Glutamatergic neuron (in vitro differentiated cells): ENCODE data around the gene HIC1. TPM values are rescaled to one million over a fixed set of nuclear protein-coding genes. Genes with fewer than 3 reads are reported as not detected.

Experiments
- DNase-seq: peaks from one replicate; pipeline ENCODE4 v3.0.0; 2022
- H3K27ac Mint-ChIP-seq: one replicate; pipeline ENCODE4 v1.8.0; 2020; ENCODE audit warnings: mild to moderate bottlenecking, mixed read lengths, inconsistent platforms; ENCODE audit not compliant: unreplicated experiment
- H3K27me3 Mint-ChIP-seq: one replicate; pipeline ENCODE4 v1.8.0; 2020; ENCODE audit warnings: mild to moderate bottlenecking, moderate library complexity, mixed read lengths, inconsistent platforms; ENCODE audit not compliant: unreplicated experiment
- H3K36me3 Mint-ChIP-seq: one replicate; pipeline ENCODE4 v1.8.0; 2020; ENCODE audit warnings: mild to moderate bottlenecking, mixed read lengths, inconsistent platforms; ENCODE audit not compliant: unreplicated experiment
- H3K4me1 Mint-ChIP-seq: one replicate; pipeline ENCODE4 v1.8.0; 2020; ENCODE audit warnings: mild to moderate bottlenecking, low read depth, mixed read lengths, inconsistent platforms; ENCODE audit not compliant: unreplicated experiment
- H3K4me3 Mint-ChIP-seq: one replicate; pipeline ENCODE4 v1.8.0; 2020; ENCODE audit warnings: mild to moderate bottlenecking, mixed read lengths, inconsistent platforms; ENCODE audit not compliant: unreplicated experiment
- H3K9me3 Mint-ChIP-seq: one replicate; pipeline ENCODE4 v1.8.0; 2020; ENCODE audit warnings: mild to moderate bottlenecking, moderate library complexity, mixed read lengths, inconsistent platforms; ENCODE audit not compliant: unreplicated experiment
- CTCF ChIP-seq: fragments of 200-600 bp; sonication (generic); IDR thresholded peaks from one replicate; pipeline ENCODE4 v1.5.0; 2021; ENCODE audit not compliant: partially characterized antibody, unreplicated experiment
- total RNA-seq: library from RNA; stranded (reverse); fragmentation: NEBNext Ultra II Directional; extraction: Animal tissue kit (Norgen Biotek cat#: 25700); gene quantifications from one replicate; pipeline ENCODE4 v1.2.1, GENCODE V29; 2021; ENCODE audit not compliant: unreplicated experiment

HIC1 gene
- total RNA-seq, 1 donor from 2014 or later, result 2.5 TPM

DNA sequence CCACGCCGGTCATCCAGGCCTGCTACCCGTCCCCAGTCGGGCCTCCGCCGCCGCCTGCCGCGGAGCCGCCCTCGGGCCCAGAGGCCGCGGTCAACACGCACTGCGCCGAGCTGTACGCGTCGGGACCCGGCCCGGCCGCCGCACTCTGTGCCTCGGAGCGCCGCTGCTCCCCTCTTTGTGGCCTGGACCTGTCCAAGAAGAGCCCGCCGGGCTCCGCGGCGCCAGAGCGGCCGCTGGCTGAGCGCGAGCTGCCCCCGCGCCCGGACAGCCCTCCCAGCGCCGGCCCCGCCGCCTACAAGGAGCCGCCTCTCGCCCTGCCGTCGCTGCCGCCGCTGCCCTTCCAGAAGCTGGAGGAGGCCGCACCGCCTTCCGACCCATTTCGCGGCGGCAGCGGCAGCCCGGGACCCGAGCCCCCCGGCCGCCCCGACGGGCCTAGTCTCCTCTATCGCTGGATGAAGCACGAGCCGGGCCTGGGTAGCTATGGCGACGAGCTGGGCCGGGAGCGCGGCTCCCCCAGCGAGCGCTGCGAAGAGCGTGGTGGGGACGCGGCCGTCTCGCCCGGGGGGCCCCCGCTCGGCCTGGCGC, 2.4 kb downstream of the HIC1 start:
- no peak overlapping the region for H3K27ac Mint-ChIP-seq
- no peaks in the 10 kb centered on the region for H3K36me3 Mint-ChIP-seq
- TF ChIP-seq CTCF, result no peak
- H3K4me3 Mint-ChIP-seq, result no peak overlapping the region
- DNase-seq, result no peak
- H3K27me3 Mint-ChIP-seq, result peaks cover 8% of the 10 kb centered on the region
- peaks cover 4% of the 10 kb centered on the region for H3K9me3 Mint-ChIP-seq
- H3K4me1 Mint-ChIP-seq, result peaks cover 5% of the 10 kb centered on the region

GRCh38 chr17:2057760-2058585, 3.1 kb downstream of the HIC1 start:
- no peak overlapping the region for H3K4me3 Mint-ChIP-seq
- no peak for TF ChIP-seq CTCF
- no peak for DNase-seq
- peaks cover 3% of the 10 kb centered on the region for H3K9me3 Mint-ChIP-seq
- peaks cover 5% of the 10 kb centered on the region for H3K4me1 Mint-ChIP-seq
- H3K36me3 Mint-ChIP-seq, result no peaks in the 10 kb centered on the region
- H3K27ac Mint-ChIP-seq, result no peak overlapping the region
- H3K27me3 Mint-ChIP-seq, result peaks cover 8% of the 10 kb centered on the region

- H3K27me3 Mint-ChIP-seq, result peaks cover 10% of the 10 kb centered on the region
- no peaks in the 10 kb centered on the region for H3K36me3 Mint-ChIP-seq
- peak; percentile 72 for DNase-seq
- peak; percentile 72 for TF ChIP-seq CTCF
- peaks cover 9% of the 10 kb centered on the region for H3K4me1 Mint-ChIP-seq
- H3K9me3 Mint-ChIP-seq, result no peaks in the 10 kb centered on the region
- H3K27ac Mint-ChIP-seq, result no peak overlapping the region
- H3K4me3 Mint-ChIP-seq, result no peak overlapping the region
Observed at GRCh38 chr17:2058586-2059546, 4.0 kb downstream of the HIC1 start.

GRCh38 chr17:2059547-2060384, 4.9 kb downstream of the HIC1 start:
- H3K27me3 Mint-ChIP-seq, result peaks cover 11% of the 10 kb centered on the region

More at GRCh38 chr17:2059547-2060384, 4.9 kb downstream of the HIC1 start:
- no peak for TF ChIP-seq CTCF
- Mint-ChIP-seq H3K36me3 (no peaks in the 10 kb centered on the region), H3K27ac (no peak overlapping the region), H3K9me3 (peaks cover 3% of the 10 kb centered on the region), H3K4me3 (peak overlapping the region; percentile 23), H3K4me1 (peaks cover 12% of the 10 kb centered on the region)
- no peak for DNase-seq
